ENCODE data around the gene PIGZ.
A peak's percentile ranks its signal among the peaks of the same experiment; 100 is the strongest.

The PIGZ gene

GRCh38 chr3:196976941-196977340 is 8.3 kb upstream of the PIGZ start:
- H3K4me1 ChIP-seq: 0 out of 20 replicates have a peak, but pooled peaks cover 0 to 4% (median 0%) of the 10 kb centered on the region in 10 experiments
- H3K9me3 ChIP-seq (replicated peaks in 1 of 11): peaks cover 6 to 21% (median 15%) of the 10 kb centered on the region in 11 experiments
- no peak overlapping the region for H3K9ac ChIP-seq
- no peaks in the 10 kb centered on the region for H3K27me3 ChIP-seq
- no peaks in the 10 kb centered on the region for H4K20me1 ChIP-seq
- no peaks in the 10 kb centered on the region; a peak in 1 of 22 replicates for H3K36me3 ChIP-seq
- TF ChIP-seq Cebpa-rat (IDR thresholded peaks at IDR 0.05): no peak
- H3K27ac ChIP-seq: no peak overlapping the region
- H3K4me2 ChIP-seq: no peak overlapping the region
- H3K4me3 ChIP-seq: no peak overlapping the region

GRCh38 chr3:196975349-196975748 is 6.7 kb upstream of the PIGZ start:
- no peak overlapping the region for H3K4me2 ChIP-seq
- TF ChIP-seq Cebpa-rat (IDR thresholded peaks at IDR 0.05): no peak
- H3K4me3 ChIP-seq: no peak overlapping the region
- peaks cover 9 to 14% (median 10%) of the 10 kb centered on the region in 10 experiments for H3K4me1 ChIP-seq
- 0 out of 22 replicates have a peak overlapping the region, but pooled peaks of 1 of the 11 experiments have one; percentile 13 for H3K9ac ChIP-seq
- no peaks in the 10 kb centered on the region for H3K36me3 ChIP-seq
- H3K27me3 ChIP-seq: peaks cover 10 to 13% (median 13%) of the 10 kb centered on the region in 11 experiments
- H4K20me1 ChIP-seq: no peaks in the 10 kb centered on the region
- peaks cover 0 to 20% (median 16%) of the 10 kb centered on the region in 11 experiments; a peak in 16 of 22 replicates for H3K9me3 ChIP-seq (replicated peaks in 1 of 11)
- H3K27ac ChIP-seq: no peak overlapping the region

- H3K36me3 ChIP-seq: no peaks in the 10 kb centered on the region
- no peaks in the 10 kb centered on the region for H4K20me1 ChIP-seq
- TF ChIP-seq Cebpa-rat (IDR thresholded peaks at IDR 0.05): no peak
- peaks cover 0 to 20% (median 16%) of the 10 kb centered on the region in 11 experiments; a peak in 16 of 22 replicates for H3K9me3 ChIP-seq (replicated peaks in 1 of 11)
- H3K4me3 ChIP-seq: no peak overlapping the region
- no peak overlapping the region for H3K9ac ChIP-seq
- peaks cover 12 to 19% (median 14%) of the 10 kb centered on the region in 10 experiments for H3K4me1 ChIP-seq
- peaks cover 14 to 19% (median 17%) of the 10 kb centered on the region in 11 experiments for H3K27me3 ChIP-seq
- no peak overlapping the region for H3K4me2 ChIP-seq
- no peak overlapping the region for H3K27ac ChIP-seq
These were observed 6.0 kb upstream of the PIGZ start for GRCh38 chr3:196974661-196975060.

- H3K27ac ChIP-seq: no peak overlapping the region
- H4K20me1 ChIP-seq: peaks cover 0 to 14% (median 0%) of the 10 kb centered on the region in 11 experiments; a peak in 3 of 22 replicates
- peak overlapping the region in 1 of 10 experiments; percentile 91; a peak in 2 of 20 replicates for H3K4me3 ChIP-seq
- peak overlapping the region in 6 of 11 experiments; percentile 82 to 91 (median 87); a peak in 6 of 22 replicates for H3K9ac ChIP-seq
- peaks cover 20 to 25% (median 23%) of the 10 kb centered on the region in 10 experiments for H3K4me1 ChIP-seq
- peaks cover 0 to 7% (median 2%) of the 10 kb centered on the region in 11 experiments; a peak in 11 of 22 replicates for H3K36me3 ChIP-seq
- H3K4me2 ChIP-seq: peak overlapping the region; percentile 89 to 100 (median 99)
- peaks cover 15 to 28% (median 18%) of the 10 kb centered on the region in 11 experiments for H3K27me3 ChIP-seq
- no peak for TF ChIP-seq Cebpa-rat (IDR thresholded peaks at IDR 0.05)
- H3K9me3 ChIP-seq (replicated peaks in 1 of 11): peaks cover 0 to 20% (median 16%) of the 10 kb centered on the region in 11 experiments; a peak in 16 of 22 replicates
These were observed 2.6 kb upstream of the PIGZ start for GRCh38 chr3:196971094-196971698.

- H3K27me3 ChIP-seq: peaks cover 15 to 28% (median 18%) of the 10 kb centered on the region in 11 experiments
These were observed 2.0 kb upstream of the PIGZ start for GRCh38 chr3:196970547-196971093.

GRCh38 chr3:196969660-196970546 is 1.3 kb upstream of the PIGZ start:
- H3K9me3 ChIP-seq (replicated peaks in 1 of 11): peaks cover 0 to 20% (median 16%) of the 10 kb centered on the region in 11 experiments; a peak in 16 of 22 replicates
- H3K4me3 ChIP-seq: peak overlapping the region; percentile 72 to 92 (median 85)
- H3K4me1 ChIP-seq: peaks cover 20 to 25% (median 23%) of the 10 kb centered on the region in 10 experiments
- peak overlapping the region; percentile 82 to 91 (median 87) for H3K9ac ChIP-seq
- peak overlapping the region; percentile 89 to 100 (median 99) for H3K4me2 ChIP-seq
- H3K36me3 ChIP-seq: peaks cover 0 to 13% (median 8%) of the 10 kb centered on the region in 11 experiments; a peak in 13 of 22 replicates
- peaks cover 15 to 28% (median 18%) of the 10 kb centered on the region in 11 experiments for H3K27me3 ChIP-seq
- H4K20me1 ChIP-seq: peaks cover 0 to 14% (median 0%) of the 10 kb centered on the region in 11 experiments; a peak in 3 of 22 replicates
- H3K27ac ChIP-seq: peak overlapping the region; percentile 53 to 93 (median 86); a peak in 21 of 22 replicates
- TF ChIP-seq Cebpa-rat (IDR thresholded peaks at IDR 0.05): no peak

More at GRCh38 chr3:196970547-196971093, 2.0 kb upstream of the PIGZ start:
- Histone ChIP-seq H3K36me3 (peaks cover 0 to 13% (median 6%) of the 10 kb centered on the region in 11 experiments; a peak in 12 of 22 replicates), H3K4me3 (peak overlapping the region in 8 of 10 experiments; percentile 8 to 92 (median 84); a peak in 12 of 20 replicates), H3K9me3 (replicated peaks in 1 of 11) (peaks cover 0 to 20% (median 16%) of the 10 kb centered on the region in 11 experiments; a peak in 16 of 22 replicates), H3K9ac (peak overlapping the region in 10 of 11 experiments; percentile 82 to 91 (median 88); a peak in 13 of 22 replicates), H4K20me1 (peaks cover 0 to 14% (median 0%) of the 10 kb centered on the region in 11 experiments; a peak in 3 of 22 replicates), H3K4me1 (peaks cover 20 to 25% (median 23%) of the 10 kb centered on the region in 10 experiments), H3K27ac (peak overlapping the region in 1 of 11 experiments; percentile 88; a peak in 1 of 22 replicates), H3K4me2 (peak overlapping the region; percentile 89 to 100 (median 99))
- no peak for TF ChIP-seq Cebpa-rat (IDR thresholded peaks at IDR 0.05)

- Histone ChIP-seq H3K4me2 (peak overlapping the region; percentile 89 to 100 (median 99)), H3K27me3 (peaks cover 15 to 28% (median 18%) of the 10 kb centered on the region in 11 experiments), H3K9ac (peak overlapping the region; percentile 82 to 91 (median 87)), H3K9me3 (replicated peaks in 1 of 11) (peaks cover 0 to 20% (median 16%) of the 10 kb centered on the region in 11 experiments; a peak in 16 of 22 replicates), H3K36me3 (peaks cover 0 to 13% (median 8%) of the 10 kb centered on the region in 11 experiments; a peak in 13 of 22 replicates), H4K20me1 (peaks cover 0 to 14% (median 0%) of the 10 kb centered on the region in 11 experiments; a peak in 3 of 22 replicates), H3K27ac (peak overlapping the region; percentile 53 to 93 (median 86); a peak in 21 of 22 replicates), H3K4me1 (peaks cover 20 to 25% (median 23%) of the 10 kb centered on the region in 10 experiments), H3K4me3 (peak overlapping the region; percentile 72 to 92 (median 85))
- TF ChIP-seq Cebpa-rat (IDR thresholded peaks at IDR 0.05): no peak
These were observed 564 bp upstream of the PIGZ start for GRCh38 chr3:196969134-196969659.
